GM06990 (cell line): ENCODE data around the gene CLCF1.

Source experiments
- DNase-seq: peaks from one replicate; pipeline ENCODE4 v3.0.0-alpha.2; 2011; ENCODE audit not compliant: insufficient read length; ENCODE audit errors: extremely low read depth
- H3K27me3 ChIP-seq: replicated peaks from 2 replicates; pipeline ENCODE4 v1.6.0; 2011; ENCODE audit warnings: low read length; ENCODE audit not compliant: control insufficient read depth, insufficient read depth
- H3K36me3 ChIP-seq: 2 replicates; pipeline ENCODE4 v1.5.1; 2011; ENCODE audit warnings: low read length; ENCODE audit not compliant: control insufficient read depth, insufficient read depth
- H3K4me3 ChIP-seq: replicated peaks from 2 replicates; pipeline ENCODE4 v1.5.1; 2011; ENCODE audit warnings: low read depth, mild to moderate bottlenecking, control low read depth, low read length
- TF ChIP-seq, protein P1 (sequence below): IDR thresholded peaks from 2 replicates; pipeline ENCODE4 v1.5.1; 2011; ENCODE audit warnings: low read length, control low read depth, mild to moderate bottlenecking, inconsistent platforms; ENCODE audit not compliant: insufficient read depth, poor library complexity, severe bottlenecking

CLCF1 gene

GRCh38 chr11:67397536-67397935, 24.1 kb upstream of the CLCF1 start:
- no peak for DNase-seq
- H3K36me3 ChIP-seq = peaks cover 36% of the 10 kb centered on the region
- TF ChIP-seq, protein P1, sequence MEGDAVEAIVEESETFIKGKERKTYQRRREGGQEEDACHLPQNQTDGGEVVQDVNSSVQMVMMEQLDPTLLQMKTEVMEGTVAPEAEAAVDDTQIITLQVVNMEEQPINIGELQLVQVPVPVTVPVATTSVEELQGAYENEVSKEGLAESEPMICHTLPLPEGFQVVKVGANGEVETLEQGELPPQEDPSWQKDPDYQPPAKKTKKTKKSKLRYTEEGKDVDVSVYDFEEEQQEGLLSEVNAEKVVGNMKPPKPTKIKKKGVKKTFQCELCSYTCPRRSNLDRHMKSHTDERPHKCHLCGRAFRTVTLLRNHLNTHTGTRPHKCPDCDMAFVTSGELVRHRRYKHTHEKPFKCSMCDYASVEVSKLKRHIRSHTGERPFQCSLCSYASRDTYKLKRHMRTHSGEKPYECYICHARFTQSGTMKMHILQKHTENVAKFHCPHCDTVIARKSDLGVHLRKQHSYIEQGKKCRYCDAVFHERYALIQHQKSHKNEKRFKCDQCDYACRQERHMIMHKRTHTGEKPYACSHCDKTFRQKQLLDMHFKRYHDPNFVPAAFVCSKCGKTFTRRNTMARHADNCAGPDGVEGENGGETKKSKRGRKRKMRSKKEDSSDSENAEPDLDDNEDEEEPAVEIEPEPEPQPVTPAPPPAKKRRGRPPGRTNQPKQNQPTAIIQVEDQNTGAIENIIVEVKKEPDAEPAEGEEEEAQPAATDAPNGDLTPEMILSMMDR = no peak
- no peaks in the 10 kb centered on the region for H3K27me3 ChIP-seq
- H3K4me3 ChIP-seq = no peak overlapping the region

GRCh38 chr11:67396587-67397389, 23.4 kb upstream of the CLCF1 start:
- Histone ChIP-seq H3K27me3 (no peaks in the 10 kb centered on the region), H3K4me3 (no peak overlapping the region), H3K36me3 (peaks cover 36% of the 10 kb centered on the region)
- DNase-seq = no peak
- TF ChIP-seq, protein P1 = no peak

GRCh38 chr11:67396259-67396581, 22.8 kb upstream of the CLCF1 start:
- H3K36me3 ChIP-seq = peaks cover 36% of the 10 kb centered on the region
- TF ChIP-seq, protein P1 = no peak

DNA sequence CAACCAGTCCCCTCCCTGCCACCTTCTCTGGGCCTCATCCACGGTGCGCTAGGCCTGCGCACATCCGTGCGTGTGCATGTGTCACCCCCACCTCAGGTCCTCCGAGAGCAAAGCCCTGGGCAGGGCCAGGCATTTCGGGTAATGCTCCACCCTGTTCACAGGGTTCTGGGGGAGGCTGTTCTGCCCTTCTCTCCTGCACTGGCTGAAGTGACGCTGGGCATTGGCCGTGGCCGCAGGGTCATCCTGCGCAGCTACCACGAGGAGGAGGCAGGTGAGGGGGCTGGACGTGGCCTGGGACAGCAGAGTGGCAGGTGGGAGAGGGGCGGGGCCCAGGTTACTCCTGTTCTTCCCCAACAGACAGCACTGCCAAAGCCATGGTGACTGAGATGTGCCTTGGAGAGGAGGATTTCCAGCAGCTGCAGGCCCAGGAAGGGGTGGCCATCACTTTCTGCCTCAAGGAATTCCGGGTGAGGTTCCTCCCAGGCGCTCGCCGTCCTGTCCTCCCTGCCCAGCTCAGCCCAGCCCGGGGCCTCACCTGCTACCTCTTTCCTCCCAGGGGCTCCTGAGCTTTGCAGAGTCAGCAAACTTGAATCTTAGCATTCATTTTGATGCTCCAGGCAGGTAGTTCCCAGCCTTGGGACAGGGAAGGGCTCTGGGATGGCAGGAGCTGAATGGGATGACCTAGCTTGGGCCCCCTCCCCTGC, 22.3 kb upstream of the CLCF1 start:
- TF ChIP-seq, protein P1 = no peak
- no peak overlapping the region for H3K4me3 ChIP-seq
- no peak for DNase-seq
- peaks cover 36% of the 10 kb centered on the region for H3K36me3 ChIP-seq
- H3K27me3 ChIP-seq = no peaks in the 10 kb centered on the region

More at GRCh38 chr11:67396259-67396581, 22.8 kb upstream of the CLCF1 start:
- no peaks in the 10 kb centered on the region for H3K27me3 ChIP-seq
- no peak overlapping the region for H3K4me3 ChIP-seq
- DNase-seq = no peak

DNA sequence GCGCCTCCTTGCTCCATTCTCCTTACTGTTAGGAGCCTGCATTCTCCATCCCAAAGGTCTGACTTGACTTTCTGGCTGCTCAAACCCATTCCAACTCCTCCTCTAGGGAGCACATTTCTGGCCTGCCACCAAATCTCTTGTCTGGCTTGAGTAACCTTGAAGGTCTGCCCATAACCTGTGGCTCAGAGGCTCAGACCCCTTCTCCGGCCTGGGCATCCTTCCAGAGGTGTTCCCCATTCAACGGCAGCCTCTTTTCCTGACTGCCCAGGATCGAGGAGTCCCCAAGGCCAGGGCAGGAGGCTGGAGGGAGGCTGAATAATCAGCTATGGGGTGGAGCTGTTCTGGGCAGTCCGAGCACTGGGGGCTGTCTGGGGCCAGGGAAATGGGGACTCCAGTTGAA, 20.6 kb upstream of the CLCF1 start:
- H3K36me3 ChIP-seq = peaks cover 30% of the 10 kb centered on the region

More for the DNA sequence above, 20.6 kb upstream of the CLCF1 start:
- TF ChIP-seq, protein P1 = no peak
- no peak overlapping the region for H3K4me3 ChIP-seq
- H3K27me3 ChIP-seq = no peaks in the 10 kb centered on the region
- no peak for DNase-seq
